Mucosa of gallbladder (tissue), 1 donor: ENCODE data around the gene TCF12. TPM values are rescaled to one million over a fixed set of nuclear protein-coding genes. Genes with fewer than 3 reads are reported as not detected.
"Not testable (repeated sequence)": the region's sequence is repeated elsewhere in the genome, so short reads cannot be mapped to it uniquely, and the experiment has no call there.

Experiments
- DNase-seq: peaks from one replicate; pipeline ENCODE4 v3.0.0-alpha.2; 2020; ENCODE audit warnings: low spot score
- total RNA-seq: library from RNA; stranded (reverse); gene quantifications from one replicate; pipeline ENCODE4 v1.2.1, GENCODE V29; 2021
- donor health status: DM: no; HTN: no; CAD: no.

Gene TCF12
- total RNA-seq, 1 donor from 2014 or later: 112 TPM

DNA sequence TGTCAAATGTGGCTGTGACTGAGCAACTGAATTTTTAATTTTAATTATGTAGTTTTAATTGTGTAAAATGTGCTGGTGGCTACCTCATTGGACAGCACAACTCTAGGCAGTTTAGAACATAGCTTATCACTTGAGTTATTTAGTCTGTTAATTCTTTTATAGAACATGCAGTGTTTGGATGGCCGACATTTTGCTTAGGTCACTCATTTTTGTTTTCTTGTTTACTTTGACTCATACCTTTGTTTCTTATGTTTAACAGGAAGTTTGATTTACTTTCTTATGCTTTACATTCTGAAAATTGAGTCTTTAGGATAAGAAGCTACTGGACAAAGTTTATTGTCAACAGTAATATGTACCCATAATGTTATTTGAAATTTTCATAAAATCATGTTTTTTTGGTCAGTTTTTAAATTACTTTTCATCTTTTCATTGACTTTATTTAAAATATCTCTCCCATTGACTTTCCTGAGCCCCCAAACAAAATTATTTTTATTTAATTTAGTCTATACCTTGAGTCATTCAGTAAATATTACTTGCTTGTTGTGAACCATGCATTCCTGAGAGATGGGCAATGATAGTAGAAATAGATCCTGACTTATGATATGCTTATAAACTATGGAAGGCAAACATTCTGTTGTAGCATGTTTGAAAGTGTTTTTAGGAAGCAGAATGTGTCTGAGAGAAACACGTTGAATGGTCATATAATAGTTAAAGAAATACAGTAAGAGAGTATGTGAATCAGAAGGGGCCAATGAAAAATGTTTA lies 60.6 kb downstream of the TCF12 start:
- DNase-seq: no peak

GRCh38 chr15:56980473-56980872 lies 62.0 kb downstream of the TCF12 start:
- DNase-seq: no peak

GRCh38 chr15:56981160-56981559 lies 62.7 kb downstream of the TCF12 start:
- no peak for DNase-seq

DNA sequence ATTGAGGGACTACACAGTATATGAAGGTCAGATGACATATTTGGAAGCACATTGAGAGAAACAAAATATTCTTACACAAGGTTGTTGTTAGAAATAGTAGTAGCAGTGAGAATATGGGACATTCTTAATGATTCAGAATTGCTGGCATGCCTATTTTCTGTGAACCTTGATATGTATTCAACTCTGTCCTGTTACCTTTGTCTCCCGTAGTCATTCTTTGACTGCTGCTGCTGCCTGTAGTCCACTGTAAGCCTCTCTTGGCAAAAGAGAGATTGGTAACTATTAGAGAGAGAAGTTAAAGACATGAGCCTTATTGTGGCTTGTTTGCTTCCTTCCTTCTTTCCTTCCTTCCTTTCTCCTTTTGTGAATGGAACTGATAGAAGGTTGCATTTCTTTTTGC lies 64.5 kb downstream of the TCF12 start:
- DNase-seq: no peak

DNA sequence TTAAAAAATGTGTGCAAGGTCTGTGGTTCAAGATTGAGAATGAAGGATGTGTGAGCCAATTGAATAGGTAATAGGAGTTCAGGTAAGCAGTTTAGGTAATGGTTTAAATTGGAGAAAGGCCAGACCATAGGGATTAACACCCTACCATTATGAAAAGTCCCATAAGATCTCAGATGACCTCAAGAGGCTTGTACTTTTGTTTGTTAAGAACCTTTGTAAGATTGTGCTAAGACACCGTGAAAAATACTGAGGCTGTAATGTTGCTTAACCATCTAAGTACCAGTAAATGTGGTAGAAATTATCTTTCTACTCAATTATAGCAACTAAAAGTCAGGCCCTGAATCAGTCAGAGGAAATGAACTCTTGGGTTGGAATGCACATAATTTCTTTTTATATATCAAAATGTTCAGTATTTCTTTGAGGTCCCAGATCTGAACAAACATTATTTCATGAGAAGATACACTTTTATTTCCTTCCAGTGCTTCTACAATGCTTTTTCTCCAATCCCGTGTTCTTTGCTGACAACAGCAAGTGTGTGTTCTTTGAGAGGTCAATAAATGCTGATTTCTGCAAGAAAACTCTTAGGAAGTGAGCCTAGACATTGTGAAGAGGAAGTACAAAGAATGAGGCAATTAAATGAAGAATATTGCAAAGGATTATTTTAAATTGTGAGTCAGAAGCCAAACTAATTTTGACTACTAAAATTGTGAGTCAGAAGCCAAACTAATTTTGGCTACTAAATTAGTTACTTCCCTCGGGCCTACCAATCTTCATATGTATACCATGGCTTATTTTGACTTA lies 66.4 kb downstream of the TCF12 start:
- DNase-seq: no peak

DNA sequence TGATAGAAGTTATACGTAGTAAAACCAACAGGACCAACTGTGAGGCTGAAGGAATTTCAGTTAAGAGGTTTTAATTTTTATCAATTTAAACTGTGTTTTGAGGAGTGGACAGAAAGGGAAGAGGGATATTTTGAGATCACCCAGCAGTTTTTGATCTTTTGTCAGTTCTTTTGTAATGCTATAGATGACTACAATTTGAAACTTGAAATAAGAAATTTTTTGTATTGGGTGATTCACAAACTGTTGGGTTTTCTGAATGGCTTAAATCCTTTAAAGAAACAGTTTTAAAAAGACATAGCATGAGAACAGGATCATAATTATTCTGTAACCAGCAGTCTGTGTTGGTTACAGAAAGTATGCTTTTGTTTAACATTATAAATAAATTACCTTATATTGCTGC lies 67.4 kb downstream of the TCF12 start:
- no peak for DNase-seq

DNA sequence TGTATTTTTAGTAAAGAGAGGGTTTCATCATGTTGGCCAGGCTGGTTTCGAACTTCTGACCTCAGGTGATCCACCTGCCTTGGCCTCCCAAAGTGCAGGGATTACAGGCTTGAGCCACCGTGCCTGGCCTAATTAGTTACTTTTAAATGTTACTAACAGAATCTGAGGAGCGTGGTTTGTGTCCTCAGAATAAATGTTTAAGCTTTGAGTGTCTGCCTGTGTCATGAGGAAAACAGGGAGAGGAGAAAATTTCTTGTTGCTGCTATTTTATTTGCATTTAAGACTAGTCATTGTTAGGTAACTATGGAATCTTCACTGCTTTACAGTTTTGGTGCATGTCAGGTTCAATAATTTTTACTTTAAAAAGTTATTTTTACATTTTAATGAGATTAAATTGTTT lies 68.8 kb downstream of the TCF12 start:
- no peak for DNase-seq

- no peak for DNase-seq
These were observed 69.8 kb downstream of the TCF12 start for GRCh38 chr15:56988219-56988618.

- no peak for DNase-seq
These were observed 71.0 kb downstream of the TCF12 start for GRCh38 chr15:56989411-56989924.

GRCh38 chr15:56991017-56991416 lies 72.6 kb downstream of the TCF12 start:
- DNase-seq: no peak

DNA sequence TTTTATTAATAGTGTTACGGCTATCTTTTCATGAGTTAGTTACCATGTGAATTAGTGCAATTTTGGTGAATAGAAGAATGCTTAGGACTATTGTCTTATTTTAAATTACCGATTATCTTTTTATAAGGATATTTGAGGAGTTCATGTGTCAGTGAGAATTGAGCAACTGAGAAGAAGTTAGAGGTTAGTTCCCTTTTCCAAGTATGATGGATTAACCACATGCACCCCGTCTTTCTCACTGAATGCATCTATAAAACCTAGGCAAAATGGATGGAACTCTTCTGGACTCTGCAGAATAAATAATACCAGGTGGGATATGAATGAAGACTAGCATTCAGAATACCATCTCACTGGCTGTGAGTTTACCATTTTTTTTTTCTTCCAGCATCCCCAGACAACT lies 74.3 kb downstream of the TCF12 start:
- no peak for DNase-seq

DNA sequence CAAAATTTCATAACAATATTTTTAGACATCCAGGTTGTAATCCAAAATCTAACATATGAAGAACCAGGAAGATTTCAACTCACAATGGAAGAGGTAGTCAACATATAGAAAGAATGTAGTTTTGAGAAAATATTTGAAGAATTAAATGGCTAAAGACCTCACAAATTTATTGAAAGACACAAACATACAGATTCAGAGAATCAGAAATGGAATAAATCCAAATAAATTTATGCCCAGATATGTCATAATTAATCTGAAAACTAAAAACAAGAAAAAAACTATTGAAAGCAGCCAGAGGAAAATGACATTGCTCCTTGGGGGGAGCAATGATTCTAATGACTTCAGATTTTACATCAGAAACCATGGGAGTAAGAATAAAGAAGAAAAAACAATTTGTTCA lies 75.8 kb downstream of the TCF12 start:
- DNase-seq: no peak

- DNase-seq: no peak
These were observed 77.6 kb downstream of the TCF12 start for GRCh38 chr15:56996093-56996492.

GRCh38 chr15:56996746-56997470 lies 78.5 kb downstream of the TCF12 start:
- DNase-seq: no peak

DNA sequence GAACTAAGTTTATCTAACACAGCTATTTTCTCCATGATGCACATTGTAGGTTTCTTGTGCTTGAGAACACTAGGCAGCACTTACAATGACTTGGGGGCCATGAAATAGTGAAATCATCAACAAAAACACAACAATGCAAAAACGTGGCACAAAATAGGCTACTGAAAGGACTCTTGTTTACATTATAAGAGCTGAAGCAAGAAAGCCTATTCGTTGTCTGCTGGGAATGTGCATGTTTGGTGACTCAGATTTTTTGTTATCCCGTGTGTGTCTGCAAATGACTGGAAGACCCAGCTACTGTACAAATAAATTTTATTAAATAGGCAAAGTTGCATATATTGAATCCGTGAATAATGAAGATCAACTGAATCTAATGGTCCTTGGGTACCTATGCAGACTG lies 85.0 kb downstream of the TCF12 start:
- DNase-seq: no peak

- DNase-seq: no peak
These were observed 86.8 kb downstream of the TCF12 start for GRCh38 chr15:57005244-57005643.

DNA sequence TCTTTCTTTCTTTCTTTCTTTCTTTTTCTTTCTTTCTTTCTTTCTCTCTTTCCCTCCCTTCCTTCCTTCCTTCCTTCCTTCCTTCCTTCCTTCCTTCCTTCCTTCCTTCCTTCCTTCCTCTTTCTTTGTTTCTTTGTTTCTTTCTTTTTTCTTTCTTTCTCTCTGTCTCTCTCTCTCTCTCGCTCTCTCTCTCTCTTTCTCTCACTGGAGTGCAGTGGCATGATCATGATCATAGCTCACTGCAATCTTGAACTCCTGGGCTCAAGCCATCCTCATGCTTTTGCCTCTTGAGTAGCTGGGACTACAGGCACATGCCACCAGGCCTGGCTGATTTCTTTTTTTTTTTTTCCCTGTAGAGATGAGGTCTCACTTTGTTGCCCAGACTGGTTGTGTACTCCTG lies 89.4 kb downstream of the TCF12 start:
- DNase-seq: not testable (repeated sequence)

- no peak for DNase-seq
These were observed 92.3 kb downstream of the TCF12 start for GRCh38 chr15:57010724-57011123.

GRCh38 chr15:57012556-57012955 lies 94.1 kb downstream of the TCF12 start:
- no peak for DNase-seq

GRCh38 chr15:57014896-57015295 lies 96.5 kb downstream of the TCF12 start:
- not testable (repeated sequence) for DNase-seq

DNA sequence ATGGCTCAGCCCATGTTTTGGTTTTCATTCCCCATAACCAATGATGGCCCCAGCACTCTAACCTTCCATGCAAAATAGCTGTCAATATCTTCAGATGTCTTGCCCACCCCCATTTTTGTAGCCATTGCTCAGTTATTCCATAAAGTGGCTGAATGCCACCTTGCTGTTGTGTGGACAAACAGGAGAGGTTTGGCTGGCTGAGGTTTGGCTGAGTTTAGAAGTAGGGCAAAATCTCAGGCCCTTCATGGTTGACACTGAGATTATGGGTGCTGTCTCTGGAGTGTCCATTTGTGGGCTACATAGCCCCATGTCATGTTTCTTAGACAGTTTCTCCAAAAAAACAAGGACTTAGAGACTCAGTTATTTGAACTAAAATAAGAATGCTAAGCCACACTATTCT lies 96.9 kb downstream of the TCF12 start:
- no peak for DNase-seq

GRCh38 chr15:57015897-57016296 lies 97.5 kb downstream of the TCF12 start:
- no peak for DNase-seq
